GM04504 (cell line): ENCODE data around the gene NIF3L1.
"Not testable (repeated sequence)": the region's sequence is repeated elsewhere in the genome, so short reads cannot be mapped to it uniquely, and the experiment has no call there.

Source experiments
- DNase-seq: peaks from one replicate; pipeline ENCODE4 v3.0.0-alpha.2; 2012; ENCODE audit warnings: low read depth

NIF3L1 gene

GRCh38 chr2:200871151-200871550, 18.0 kb upstream of the NIF3L1 start:
- no peak for DNase-seq

- no peak for DNase-seq
Measured at GRCh38 chr2:200873560-200873959, 15.6 kb upstream of the NIF3L1 start.

- no peak for DNase-seq
Measured at GRCh38 chr2:200877443-200877842, 11.7 kb upstream of the NIF3L1 start.

- no peak for DNase-seq
Measured at GRCh38 chr2:200878289-200878880, 10.8 kb upstream of the NIF3L1 start.

GRCh38 chr2:200881715-200882249, 7.4 kb upstream of the NIF3L1 start:
- DNase-seq, result not testable (repeated sequence)

GRCh38 chr2:200899482-200899881, 10.3 kb downstream of the NIF3L1 start:
- DNase-seq, result no peak

- DNase-seq, result peak; percentile 76
Measured at GRCh38 chr2:200901459-200902072, 12.4 kb downstream of the NIF3L1 start.

GRCh38 chr2:200905618-200906296, 16.6 kb downstream of the NIF3L1 start:
- DNase-seq, result peak; percentile 40

GRCh38 chr2:200909958-200910357, 20.8 kb downstream of the NIF3L1 start:
- DNase-seq, result no peak

GRCh38 chr2:200913654-200914053, 24.5 kb downstream of the NIF3L1 start:
- peak; percentile 47 for DNase-seq

- no peak for DNase-seq
Measured at GRCh38 chr2:200922439-200922838, 33.3 kb downstream of the NIF3L1 start.

GRCh38 chr2:200929334-200930249, 40.4 kb downstream of the NIF3L1 start:
- no peak for DNase-seq

- DNase-seq, result no peak
Measured at GRCh38 chr2:200930947-200931626, 41.9 kb downstream of the NIF3L1 start.

- no peak for DNase-seq
Measured at GRCh38 chr2:200939832-200940231, 50.7 kb downstream of the NIF3L1 start.

- DNase-seq, result no peak
Measured at GRCh38 chr2:200943527-200944105, 54.4 kb downstream of the NIF3L1 start.

- peak; percentile 64 for DNase-seq
Measured at GRCh38 chr2:200944467-200945394, 55.6 kb downstream of the NIF3L1 start.

- no peak for DNase-seq
Measured at GRCh38 chr2:200945395-200945729, 56.2 kb downstream of the NIF3L1 start.

GRCh38 chr2:200950378-200950777, 61.2 kb downstream of the NIF3L1 start:
- DNase-seq, result no peak
